Skeletal muscle tissue (tissue), 4 donors: ENCODE measurements around the gene UBE2U. TPM values are rescaled to one million over a fixed set of nuclear protein-coding genes. Genes with fewer than 3 reads are reported as not detected.

Source experiments
- H3K27ac ChIP-seq: one replicate; pipeline ENCODE4 v1.7.0; 2013; ENCODE audit warnings: mild to moderate bottlenecking, low read depth, low read length, inconsistent platforms
- H3K27me3 ChIP-seq, 3 donors: one replicate each; pipeline ENCODE4 v1.7.0; 2013; ENCODE audit warnings: low read length in 3 of 3; ENCODE audit not compliant: control insufficient read depth in 3 of 3, insufficient read depth in 3 of 3
- H3K36me3 ChIP-seq, 3 donors: one replicate each; pipeline ENCODE4 v1.7.0; 2013; ENCODE audit warnings: low read length in 3 of 3; ENCODE audit not compliant: control insufficient read depth in 3 of 3, insufficient read depth in 3 of 3
- H3K4me1 ChIP-seq, 3 donors: one replicate each; pipeline ENCODE4 v1.7.0; 2013; ENCODE audit warnings: low read length in 3 of 3, mild to moderate bottlenecking in 3 of 3; ENCODE audit not compliant: control insufficient read depth in 3 of 3, insufficient read depth in 3 of 3
- H3K4me3 ChIP-seq, 3 donors: one replicate each; pipeline ENCODE4 v1.7.0; 2013; ENCODE audit warnings: low read length in 3 of 3
- H3K9ac ChIP-seq, 3 donors: one replicate each; pipeline ENCODE4 v1.7.0; 2013; ENCODE audit warnings: low read length in 3 of 3, mild to moderate bottlenecking in 3 of 3, moderate library complexity in 2 of 3, low read depth in 1 of 3
- H3K9me3 ChIP-seq, 3 donors: one replicate each; pipeline ENCODE4 v1.7.0; 2013; ENCODE audit warnings: low read length in 3 of 3; ENCODE audit not compliant: control insufficient read depth in 3 of 3
- total RNA-seq: library from RNA; depleted of rRNA; stranded (reverse); fragments of >200 nt; gene quantifications from one replicate; pipeline ENCODE4 v1.2.3, GENCODE V29; 2014
- donor health status: Osteomylitis.

UBE2U gene
- total RNA-seq, 1 donor from 2014 or later = not detected

- H3K9me3 ChIP-seq = no peaks in the 10 kb centered on the region
- H3K4me3 ChIP-seq = no peak overlapping the region
- H3K27me3 ChIP-seq = no peaks in the 10 kb centered on the region
- H3K36me3 ChIP-seq = no peaks in the 10 kb centered on the region
- no peaks in the 10 kb centered on the region for H3K4me1 ChIP-seq
- no peak overlapping the region for H3K9ac ChIP-seq
- no peak overlapping the region for H3K27ac ChIP-seq
These were observed 92.1 kb downstream of the UBE2U start for GRCh38 chr1:64295561-64295960.

- Histone ChIP-seq H3K9ac (no peak overlapping the region), H3K4me3 (no peak overlapping the region), H3K27ac (no peak overlapping the region), H3K9me3 (no peaks in the 10 kb centered on the region), H3K4me1 (no peaks in the 10 kb centered on the region), H3K36me3 (no peaks in the 10 kb centered on the region), H3K27me3 (no peaks in the 10 kb centered on the region)
These were observed 93.0 kb downstream of the UBE2U start for GRCh38 chr1:64296459-64296858.

- Histone ChIP-seq H3K27me3 (no peaks in the 10 kb centered on the region), H3K9me3 (no peaks in the 10 kb centered on the region), H3K27ac (no peak overlapping the region), H3K4me3 (no peak overlapping the region), H3K36me3 (no peaks in the 10 kb centered on the region), H3K9ac (no peak overlapping the region), H3K4me1 (no peaks in the 10 kb centered on the region)
These were observed 98.8 kb downstream of the UBE2U start for GRCh38 chr1:64302194-64302593.

GRCh38 chr1:64302971-64303370 lies 99.5 kb downstream of the UBE2U start:
- Histone ChIP-seq H3K9me3 (no peaks in the 10 kb centered on the region), H3K4me3 (no peak overlapping the region), H3K4me1 (no peaks in the 10 kb centered on the region), H3K9ac (no peak overlapping the region), H3K36me3 (no peaks in the 10 kb centered on the region), H3K27me3 (no peaks in the 10 kb centered on the region), H3K27ac (no peak overlapping the region)

- no peak overlapping the region for H3K4me3 ChIP-seq
- H3K4me1 ChIP-seq = peaks cover 0 to 2% (median 0%) of the 10 kb centered on the region in 3 donors
- no peaks in the 10 kb centered on the region for H3K36me3 ChIP-seq
- no peak overlapping the region for H3K27ac ChIP-seq
- H3K9ac ChIP-seq = no peak overlapping the region
- H3K9me3 ChIP-seq = no peaks in the 10 kb centered on the region
- no peaks in the 10 kb centered on the region for H3K27me3 ChIP-seq
These were observed 101.4 kb downstream of the UBE2U start for GRCh38 chr1:64304823-64305222.

GRCh38 chr1:64308866-64309265 lies 105.4 kb downstream of the UBE2U start:
- Histone ChIP-seq H3K4me1 (peaks cover 0 to 2% (median 0%) of the 10 kb centered on the region in 3 donors), H3K36me3 (no peaks in the 10 kb centered on the region), H3K27ac (no peak overlapping the region), H3K9ac (no peak overlapping the region), H3K27me3 (no peaks in the 10 kb centered on the region), H3K9me3 (no peaks in the 10 kb centered on the region), H3K4me3 (no peak overlapping the region)

- Histone ChIP-seq H3K9ac (no peak overlapping the region), H3K27ac (no peak overlapping the region), H3K4me3 (no peak overlapping the region), H3K4me1 (peaks cover 0 to 2% (median 0%) of the 10 kb centered on the region in 3 donors), H3K36me3 (no peaks in the 10 kb centered on the region), H3K27me3 (no peaks in the 10 kb centered on the region), H3K9me3 (no peaks in the 10 kb centered on the region)
These were observed 106.0 kb downstream of the UBE2U start for GRCh38 chr1:64309431-64309831.

GRCh38 chr1:64310760-64311159 lies 107.3 kb downstream of the UBE2U start:
- Histone ChIP-seq H3K4me1 (peaks cover 0 to 2% (median 0%) of the 10 kb centered on the region in 3 donors), H3K27me3 (no peaks in the 10 kb centered on the region), H3K9ac (no peak overlapping the region), H3K36me3 (no peaks in the 10 kb centered on the region), H3K4me3 (no peak overlapping the region), H3K27ac (no peak overlapping the region), H3K9me3 (no peaks in the 10 kb centered on the region)

- Histone ChIP-seq H3K4me1 (peaks cover 0 to 2% (median 0%) of the 10 kb centered on the region in 3 donors), H3K36me3 (no peaks in the 10 kb centered on the region), H3K9me3 (no peaks in the 10 kb centered on the region), H3K27ac (no peak overlapping the region), H3K4me3 (no peak overlapping the region), H3K27me3 (no peaks in the 10 kb centered on the region), H3K9ac (no peak overlapping the region)
These were observed 109.0 kb downstream of the UBE2U start for GRCh38 chr1:64312431-64312830.

GRCh38 chr1:64315402-64315801 lies 112.0 kb downstream of the UBE2U start:
- H3K9ac ChIP-seq = no peak overlapping the region
- H3K4me1 ChIP-seq = no peaks in the 10 kb centered on the region
- no peaks in the 10 kb centered on the region for H3K27me3 ChIP-seq
- H3K4me3 ChIP-seq = no peak overlapping the region
- H3K36me3 ChIP-seq = no peaks in the 10 kb centered on the region
- H3K9me3 ChIP-seq = no peaks in the 10 kb centered on the region
- H3K27ac ChIP-seq = no peak overlapping the region
